ENCODE data around the gene AEBP1. TPM values are rescaled to one million over a fixed set of nuclear protein-coding genes. Genes with fewer than 3 reads are reported as not detected.

The AEBP1 gene
- total RNA-seq, 1 donor from 2014 or later, result 81.1 TPM

DNA sequence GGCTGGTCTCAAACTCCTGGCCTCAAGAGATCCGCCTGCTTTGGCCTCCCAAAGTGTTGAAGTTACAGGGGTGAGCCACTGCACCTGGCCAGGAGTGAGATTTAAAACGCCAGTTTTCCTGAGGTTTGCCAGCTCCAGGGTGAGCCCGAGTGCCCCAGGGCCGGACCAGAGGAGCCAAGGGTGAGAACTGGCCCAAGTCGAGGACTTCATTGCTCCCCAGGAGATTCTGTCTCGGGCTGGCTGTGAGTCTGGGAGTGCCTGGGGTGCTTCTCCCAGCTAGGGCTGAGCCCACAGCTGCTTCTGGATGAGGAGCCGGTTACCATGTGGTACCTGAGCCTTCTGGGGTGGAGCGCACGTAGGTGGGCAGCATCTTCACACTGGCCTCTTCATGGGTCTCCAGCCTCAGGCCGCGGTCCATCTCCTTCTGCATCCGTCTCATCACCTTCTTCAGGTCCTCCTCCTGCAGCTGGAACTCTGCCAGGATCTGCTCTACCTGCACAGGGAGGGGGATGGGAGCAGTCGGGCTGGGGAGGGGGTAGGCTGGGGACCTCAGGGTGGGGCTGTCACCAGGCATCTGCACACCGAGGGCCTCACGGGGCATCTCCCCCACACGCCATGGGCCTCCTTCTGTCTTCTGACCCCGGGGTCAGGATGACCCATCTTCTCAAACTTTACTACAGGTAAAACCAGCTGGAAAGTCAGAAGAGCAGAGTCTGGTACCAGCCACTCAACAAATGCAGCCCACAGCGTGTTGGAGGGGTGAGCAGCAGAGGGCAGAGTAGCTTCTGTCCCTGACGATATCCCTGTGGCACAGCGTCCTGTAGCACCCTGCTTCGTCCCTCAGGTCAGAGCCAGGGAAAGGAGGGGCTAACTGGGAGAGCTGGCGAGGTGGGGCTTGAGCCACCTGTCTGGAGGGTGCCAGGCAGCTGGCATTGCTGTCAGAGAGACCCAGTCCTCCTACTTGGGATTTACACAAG, 49.1 kb downstream of the AEBP1 start:
- Histone ChIP-seq H3K27me3 (ENCODE audit: control insufficient read depth, insufficient read depth, low read length) (no peaks in the 10 kb centered on the region), H3K36me3 (ENCODE audit: control insufficient read depth, insufficient read depth, low read length) (no peaks in the 10 kb centered on the region), H3K4me3 (ENCODE audit: low read depth, low read length) (no peak overlapping the region)
- no peak for DNase-seq (ENCODE audit: low read depth)
- TF ChIP-seq, protein P1, sequence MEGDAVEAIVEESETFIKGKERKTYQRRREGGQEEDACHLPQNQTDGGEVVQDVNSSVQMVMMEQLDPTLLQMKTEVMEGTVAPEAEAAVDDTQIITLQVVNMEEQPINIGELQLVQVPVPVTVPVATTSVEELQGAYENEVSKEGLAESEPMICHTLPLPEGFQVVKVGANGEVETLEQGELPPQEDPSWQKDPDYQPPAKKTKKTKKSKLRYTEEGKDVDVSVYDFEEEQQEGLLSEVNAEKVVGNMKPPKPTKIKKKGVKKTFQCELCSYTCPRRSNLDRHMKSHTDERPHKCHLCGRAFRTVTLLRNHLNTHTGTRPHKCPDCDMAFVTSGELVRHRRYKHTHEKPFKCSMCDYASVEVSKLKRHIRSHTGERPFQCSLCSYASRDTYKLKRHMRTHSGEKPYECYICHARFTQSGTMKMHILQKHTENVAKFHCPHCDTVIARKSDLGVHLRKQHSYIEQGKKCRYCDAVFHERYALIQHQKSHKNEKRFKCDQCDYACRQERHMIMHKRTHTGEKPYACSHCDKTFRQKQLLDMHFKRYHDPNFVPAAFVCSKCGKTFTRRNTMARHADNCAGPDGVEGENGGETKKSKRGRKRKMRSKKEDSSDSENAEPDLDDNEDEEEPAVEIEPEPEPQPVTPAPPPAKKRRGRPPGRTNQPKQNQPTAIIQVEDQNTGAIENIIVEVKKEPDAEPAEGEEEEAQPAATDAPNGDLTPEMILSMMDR (IDR thresholded peaks at IDR 0.05; ENCODE audit: insufficient read depth, low read length, poor library complexity, severe bottlenecking), result no peak

- Histone ChIP-seq H3K27me3 (ENCODE audit: control insufficient read depth, insufficient read depth, low read length) (no peaks in the 10 kb centered on the region), H3K4me3 (ENCODE audit: low read depth, low read length) (no peak overlapping the region), H3K36me3 (ENCODE audit: control insufficient read depth, insufficient read depth, low read length) (no peaks in the 10 kb centered on the region)
- TF ChIP-seq, protein P1 (IDR thresholded peaks at IDR 0.05; ENCODE audit: insufficient read depth, low read length, poor library complexity, severe bottlenecking), result no peak
- DNase-seq (ENCODE audit: low read depth), result no peak
Measured at GRCh38 chr7:44153948-44154335, 49.8 kb downstream of the AEBP1 start.

DNA sequence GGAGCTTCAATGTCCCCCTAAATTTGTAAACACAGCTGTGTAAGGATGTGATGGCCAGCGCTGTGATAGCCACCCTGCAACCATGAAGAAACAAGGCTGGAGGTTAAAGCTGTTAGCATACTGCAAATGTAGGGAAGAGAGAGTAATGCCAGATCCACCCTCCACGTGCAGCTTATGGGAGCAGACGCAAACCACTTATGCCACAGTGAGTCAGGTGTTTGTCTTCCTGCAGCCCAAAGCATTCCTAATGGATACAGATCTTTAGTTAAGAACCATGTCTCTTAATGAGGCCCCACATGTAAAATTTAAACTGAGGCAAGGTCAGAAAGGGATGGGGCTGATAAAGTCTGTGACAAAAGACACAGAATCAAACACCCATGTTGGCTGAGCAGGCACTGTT, 50.6 kb downstream of the AEBP1 start:
- H3K27me3 ChIP-seq (ENCODE audit: control insufficient read depth, insufficient read depth, low read length), result no peaks in the 10 kb centered on the region
- DNase-seq (ENCODE audit: low read depth), result no peak
- TF ChIP-seq, protein P1 (IDR thresholded peaks at IDR 0.05; ENCODE audit: insufficient read depth, low read length, poor library complexity, severe bottlenecking), result no peak
- no peaks in the 10 kb centered on the region for H3K36me3 ChIP-seq (ENCODE audit: control insufficient read depth, insufficient read depth, low read length)
- H3K4me3 ChIP-seq (ENCODE audit: low read depth, low read length), result no peak overlapping the region

GRCh38 chr7:44155191-44156185, 51.3 kb downstream of the AEBP1 start:
- TF ChIP-seq, protein P1 (IDR thresholded peaks at IDR 0.05; ENCODE audit: insufficient read depth, low read length, poor library complexity, severe bottlenecking), result no peak
- no peak for DNase-seq (ENCODE audit: low read depth)

DNA sequence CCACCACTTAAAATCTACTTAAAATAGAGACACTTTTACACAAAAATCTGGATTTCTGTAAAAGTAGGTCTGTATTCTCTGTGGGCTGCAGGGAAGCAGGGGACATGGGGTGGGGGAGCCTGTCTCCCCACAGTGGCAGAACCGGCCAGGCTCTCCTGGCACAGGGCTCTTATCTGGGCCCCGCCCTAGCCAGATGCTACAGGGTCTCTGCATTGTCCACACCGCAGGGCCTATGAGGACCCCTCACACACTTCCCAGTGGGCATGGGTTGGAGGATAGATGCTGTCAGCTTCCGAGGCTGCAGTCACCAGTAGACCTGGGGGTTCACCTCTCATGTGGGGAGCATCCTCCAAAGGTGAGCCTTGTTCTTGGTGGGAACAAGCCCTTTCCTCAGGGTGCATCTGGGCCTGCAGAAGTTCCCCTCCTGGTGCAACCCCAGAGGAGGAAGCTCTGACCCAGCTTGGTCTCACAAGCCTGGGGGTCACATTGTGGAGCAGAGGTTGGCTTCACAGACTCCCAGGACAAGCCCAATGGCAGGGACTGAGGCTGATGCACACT, 52.4 kb downstream of the AEBP1 start:
- Histone ChIP-seq H3K36me3 (ENCODE audit: control insufficient read depth, insufficient read depth, low read length) (no peaks in the 10 kb centered on the region), H3K4me3 (ENCODE audit: low read depth, low read length) (no peak overlapping the region), H3K27me3 (ENCODE audit: control insufficient read depth, insufficient read depth, low read length) (no peaks in the 10 kb centered on the region)
- DNase-seq (ENCODE audit: low read depth), result no peak
- TF ChIP-seq, protein P1 (IDR thresholded peaks at IDR 0.05; ENCODE audit: insufficient read depth, low read length, poor library complexity, severe bottlenecking), result no peak

More at GRCh38 chr7:44155191-44156185, 51.3 kb downstream of the AEBP1 start:
- H3K4me3 ChIP-seq (ENCODE audit: low read depth, low read length), result no peak overlapping the region
- H3K27me3 ChIP-seq (ENCODE audit: control insufficient read depth, insufficient read depth, low read length), result no peaks in the 10 kb centered on the region
- no peaks in the 10 kb centered on the region for H3K36me3 ChIP-seq (ENCODE audit: control insufficient read depth, insufficient read depth, low read length)
